ENCODE measurements around the gene PM20D1. TPM values are rescaled to one million over a fixed set of nuclear protein-coding genes. Genes with fewer than 3 reads are reported as not detected.
"Not testable (repeated sequence)": the region's sequence is repeated elsewhere in the genome, so short reads cannot be mapped to it uniquely, and the experiment has no call there.

PM20D1 gene, protein sequence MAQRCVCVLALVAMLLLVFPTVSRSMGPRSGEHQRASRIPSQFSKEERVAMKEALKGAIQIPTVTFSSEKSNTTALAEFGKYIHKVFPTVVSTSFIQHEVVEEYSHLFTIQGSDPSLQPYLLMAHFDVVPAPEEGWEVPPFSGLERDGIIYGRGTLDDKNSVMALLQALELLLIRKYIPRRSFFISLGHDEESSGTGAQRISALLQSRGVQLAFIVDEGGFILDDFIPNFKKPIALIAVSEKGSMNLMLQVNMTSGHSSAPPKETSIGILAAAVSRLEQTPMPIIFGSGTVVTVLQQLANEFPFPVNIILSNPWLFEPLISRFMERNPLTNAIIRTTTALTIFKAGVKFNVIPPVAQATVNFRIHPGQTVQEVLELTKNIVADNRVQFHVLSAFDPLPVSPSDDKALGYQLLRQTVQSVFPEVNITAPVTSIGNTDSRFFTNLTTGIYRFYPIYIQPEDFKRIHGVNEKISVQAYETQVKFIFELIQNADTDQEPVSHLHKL
- 0.29 TPM for total RNA-seq
- long read RNA-seq, partial matches to known transcripts: 0 of 13 reads
- long read RNA-seq, other reads (novel, unspliced or antisense): 13 of 13 reads

DNA sequence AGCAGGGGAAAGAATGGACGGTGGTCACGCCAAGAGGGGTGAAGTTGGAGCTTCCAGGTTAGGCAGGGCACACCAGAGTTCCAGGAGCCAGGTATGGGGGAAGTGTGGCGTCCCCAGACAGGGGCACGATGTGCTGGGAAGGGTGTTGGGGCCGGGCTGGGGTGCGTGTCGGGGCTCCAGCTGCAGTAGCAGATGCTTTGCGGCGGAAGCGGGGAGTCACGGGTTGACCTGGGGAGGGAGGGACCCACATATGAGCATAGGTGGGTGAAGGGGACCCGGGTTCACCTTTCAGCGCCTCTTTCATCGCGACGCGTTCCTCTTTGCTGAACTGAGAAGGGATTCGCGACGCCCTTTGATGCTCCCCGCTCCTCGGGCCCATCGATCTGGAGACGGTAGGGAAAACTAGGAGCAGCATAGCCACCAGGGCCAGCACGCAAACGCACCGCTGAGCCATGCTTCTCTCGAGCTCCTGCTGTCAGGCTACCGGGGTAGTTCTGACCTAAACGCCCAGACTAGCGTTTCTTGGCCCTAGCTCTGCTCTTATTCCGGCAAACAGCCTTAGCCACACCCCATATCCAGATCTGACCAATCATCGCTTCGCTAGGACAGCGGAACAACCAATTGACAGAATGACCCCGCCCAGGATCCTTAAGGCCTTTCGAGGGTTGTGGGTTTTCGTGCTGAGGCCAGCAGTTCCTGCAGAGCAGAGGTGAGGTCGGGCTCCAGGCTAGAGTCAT, at the start of gene PM20D1:
Gene PM20D1 (minus strand): TSS at position 514 of the 737 bp plus-strand sequence. CDS start 60 bp downstream, at position 454.
- no peak for DNase-seq (ENCODE audit: low spot score)

DNA sequence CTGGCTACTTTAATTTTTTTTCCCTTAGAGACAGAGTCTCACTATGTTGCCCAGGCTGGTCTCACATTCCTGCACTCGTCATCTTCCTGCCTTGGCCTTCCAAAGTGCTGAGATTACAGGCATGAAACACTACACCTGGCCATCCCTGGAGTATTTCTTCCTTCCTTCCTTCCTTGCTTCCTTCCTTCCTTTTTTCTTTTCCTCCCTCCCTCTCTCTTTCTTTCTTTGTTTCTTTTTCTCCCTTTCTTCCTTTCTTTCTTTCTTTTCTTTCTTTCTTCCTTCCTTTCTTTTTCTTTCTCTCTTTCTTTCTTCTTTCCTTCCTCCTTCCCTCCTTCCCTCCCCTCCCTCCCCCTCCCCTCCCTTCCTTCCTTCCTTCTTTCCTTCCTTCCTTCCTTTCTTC, 46.4 kb upstream of the PM20D1 start:
- DNase-seq (ENCODE audit: low spot score): no peak

DNA sequence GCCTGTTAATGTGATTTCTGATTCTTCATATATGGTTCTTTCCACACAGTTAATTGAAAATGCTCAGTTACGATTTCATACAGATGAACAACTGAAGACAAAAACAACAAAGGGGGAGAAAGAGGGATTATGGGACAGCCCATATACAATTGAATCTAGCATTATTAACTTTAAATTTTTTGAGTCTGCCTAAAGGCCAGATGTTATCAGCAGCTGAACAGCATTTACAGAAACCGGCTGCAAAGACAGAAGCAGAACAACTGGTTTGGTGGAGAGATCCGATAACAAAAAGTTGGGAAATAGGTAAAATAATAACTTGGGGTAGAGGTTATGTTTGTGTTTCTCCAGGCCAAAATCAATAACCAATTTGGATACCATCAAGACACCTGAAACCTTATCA, 44.2 kb upstream of the PM20D1 start:
- DNase-seq (ENCODE audit: low spot score): not testable (repeated sequence)

DNA sequence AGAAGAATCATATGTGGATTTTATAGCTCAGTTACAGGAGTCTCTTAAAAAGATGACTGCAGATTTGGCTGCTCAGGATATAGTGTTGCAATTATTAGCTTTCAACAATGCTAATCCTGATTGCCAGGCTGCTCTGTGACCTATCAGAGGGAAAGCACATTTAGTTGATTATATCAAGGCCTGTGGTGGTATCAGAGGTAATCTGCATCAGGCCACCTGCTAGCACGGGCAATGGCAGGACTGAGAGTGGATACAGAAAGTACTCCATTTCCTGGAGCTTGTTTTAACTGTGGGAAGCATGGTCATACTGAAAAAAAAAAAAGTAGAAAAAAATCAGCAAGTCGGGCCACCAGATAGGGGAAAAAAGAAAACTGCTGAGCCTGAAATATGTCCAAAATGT, 42.2 kb upstream of the PM20D1 start:
- DNase-seq (ENCODE audit: low spot score): not testable (repeated sequence)

DNA sequence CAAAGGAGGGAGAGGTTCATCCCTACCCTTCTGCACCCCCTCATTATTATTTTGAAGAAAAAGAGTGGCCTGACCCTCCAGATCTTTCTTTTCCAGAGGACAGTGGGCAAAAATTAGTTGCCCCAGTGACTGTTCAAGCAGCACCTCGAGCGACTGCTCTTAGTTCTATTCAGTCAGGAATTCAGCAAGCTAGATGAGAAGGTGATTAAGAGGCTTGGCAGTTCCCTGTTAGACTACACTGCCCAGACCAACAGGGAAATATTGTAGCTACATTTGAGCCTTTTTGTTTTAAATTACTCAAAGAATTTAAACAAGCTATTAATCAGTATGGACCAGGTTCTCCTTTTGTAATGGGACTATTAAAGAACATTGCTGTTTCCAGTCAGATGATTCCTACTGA, 41.5 kb upstream of the PM20D1 start:
- not testable (repeated sequence) for DNase-seq (ENCODE audit: low spot score)

DNA sequence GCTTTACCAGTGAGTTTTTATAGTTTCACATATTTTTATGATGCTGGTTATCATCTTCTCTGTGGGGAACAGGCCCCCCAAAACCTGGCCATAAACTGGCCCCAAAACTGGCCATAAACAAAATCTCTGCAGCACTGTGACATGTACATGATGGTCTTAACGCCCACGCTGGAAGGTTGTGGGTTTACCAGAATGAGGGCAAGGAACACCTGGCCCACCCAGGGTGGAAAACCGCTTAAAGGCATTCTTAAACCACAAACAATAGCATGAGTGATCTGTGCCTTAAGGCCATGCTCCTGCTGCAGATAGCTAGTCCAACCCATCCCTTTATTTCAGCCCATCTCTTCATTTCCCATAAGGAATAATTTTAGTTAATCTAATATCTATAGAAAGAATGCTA, 40.7 kb upstream of the PM20D1 start:
- not testable (repeated sequence) for DNase-seq (ENCODE audit: low spot score)

DNA sequence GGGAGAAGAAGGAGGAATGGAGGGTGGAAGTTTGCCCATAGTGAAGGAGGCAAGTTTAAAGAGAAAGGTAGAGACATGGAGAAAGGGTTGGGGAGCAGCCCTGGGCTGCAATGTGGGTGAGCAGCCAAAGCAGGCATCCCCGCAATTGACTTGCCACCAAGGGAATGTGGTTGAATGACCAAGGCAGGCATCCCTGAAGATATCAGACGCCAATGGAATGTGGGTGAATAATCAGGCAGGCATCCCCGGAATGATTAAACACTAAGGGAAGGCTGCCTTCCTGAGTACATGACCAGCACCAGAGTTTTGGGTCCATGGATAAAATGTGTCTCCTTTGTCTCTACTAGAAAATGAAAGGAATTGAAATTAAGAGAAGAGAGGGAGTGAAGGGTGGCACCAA, 39.8 kb upstream of the PM20D1 start:
- not testable (repeated sequence) for DNase-seq (ENCODE audit: low spot score)

DNA sequence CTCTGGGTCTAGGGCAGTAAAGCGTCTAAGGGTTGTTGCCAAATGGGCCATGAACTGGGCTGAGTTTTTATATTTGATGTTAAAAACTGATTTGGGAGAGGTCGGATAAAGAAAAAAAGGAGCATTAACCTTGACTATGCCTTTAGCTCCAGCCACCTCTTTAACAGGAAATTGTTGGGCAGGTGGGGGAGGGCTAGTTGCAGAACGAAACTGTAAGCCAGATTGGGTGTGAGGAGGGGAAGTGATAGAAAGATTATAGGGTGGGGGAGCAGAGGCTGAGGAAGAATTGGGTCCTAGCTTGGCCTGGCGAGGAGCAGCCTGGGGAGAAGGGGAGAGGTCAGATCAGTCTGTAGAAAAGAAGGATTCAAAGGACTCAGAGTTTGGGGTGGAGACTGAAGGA, 39.1 kb upstream of the PM20D1 start:
- not testable (repeated sequence) for DNase-seq (ENCODE audit: low spot score)

DNA sequence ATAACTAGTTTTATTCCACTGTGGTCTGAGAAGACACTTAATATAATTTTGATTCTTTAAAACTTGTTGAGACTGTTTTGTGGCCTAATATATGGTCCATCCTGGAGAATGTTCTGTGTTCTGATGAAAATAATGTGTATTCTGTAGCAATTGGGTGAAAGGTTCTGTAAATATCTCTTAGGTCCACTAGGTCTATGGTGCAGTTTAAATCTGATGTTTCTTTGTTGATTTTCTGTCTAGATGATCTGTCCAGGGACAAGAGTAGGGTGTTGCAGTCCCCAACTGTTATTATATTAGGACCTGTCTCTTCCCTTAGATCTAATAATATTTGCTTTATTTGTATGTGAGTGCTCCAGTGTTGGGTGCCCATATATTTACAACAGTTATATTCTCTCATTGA, 33.9 kb upstream of the PM20D1 start:
- no peak for DNase-seq (ENCODE audit: low spot score)

DNA sequence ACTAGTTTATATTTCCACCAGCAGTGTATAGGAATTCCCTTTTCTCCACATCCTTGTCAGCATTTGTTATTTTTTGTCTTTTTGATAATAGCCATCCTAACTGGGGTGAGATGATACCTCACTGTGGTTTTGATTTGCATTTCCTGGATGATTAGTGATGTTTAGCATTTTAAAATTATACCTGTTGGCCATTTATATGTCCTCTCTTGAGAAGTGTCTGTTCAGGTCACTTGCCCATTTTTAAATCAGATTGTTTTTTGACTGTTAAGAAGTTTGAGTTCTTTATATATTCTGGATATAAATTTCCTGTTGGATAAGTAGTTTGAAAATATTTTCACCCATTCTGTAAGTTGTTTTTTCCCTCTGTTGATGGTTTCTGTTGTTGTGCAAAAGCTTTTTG, 31.0 kb upstream of the PM20D1 start:
- no peak for DNase-seq (ENCODE audit: low spot score)

DNA sequence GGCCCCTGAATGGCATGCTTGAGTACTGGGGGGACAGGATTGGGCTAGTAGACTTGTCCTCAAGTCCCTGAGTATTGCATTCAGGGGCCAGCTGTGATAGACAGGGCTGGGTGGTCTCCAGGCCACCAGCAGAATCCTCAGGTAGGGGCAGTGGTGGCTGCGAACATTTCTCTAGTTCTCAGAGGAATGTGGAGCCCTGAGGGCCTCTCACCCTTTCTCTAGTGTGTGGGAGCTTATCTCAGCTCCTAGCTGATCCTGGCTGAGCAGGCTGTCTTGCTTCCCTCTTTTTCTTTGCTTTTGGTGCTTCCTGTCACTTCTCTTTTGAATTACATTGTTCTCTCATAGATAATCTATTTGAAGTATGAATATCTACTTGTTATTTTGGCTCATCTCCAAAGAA, 30.0 kb upstream of the PM20D1 start:
- no peak for DNase-seq (ENCODE audit: low spot score)

DNA sequence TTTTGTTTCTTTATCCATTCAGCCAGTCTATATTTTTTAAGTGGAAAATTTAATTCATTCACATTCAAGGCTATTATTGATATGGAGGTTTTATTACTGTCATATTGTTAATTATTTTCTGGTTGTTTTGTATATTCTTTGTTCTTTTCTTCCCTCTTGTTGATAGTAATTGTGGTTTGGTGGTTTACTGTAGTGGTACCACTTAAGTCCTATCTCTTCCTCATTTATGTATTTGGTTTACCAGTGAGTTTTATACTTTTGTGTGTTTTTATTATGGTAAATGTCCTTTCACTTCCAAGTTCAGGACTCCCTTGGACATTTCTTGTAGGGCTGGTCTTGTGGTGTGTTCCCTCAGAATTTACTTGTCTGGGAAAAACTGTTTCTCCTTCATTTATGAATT, 28.1 kb upstream of the PM20D1 start:
- no peak for DNase-seq (ENCODE audit: low spot score)

DNA sequence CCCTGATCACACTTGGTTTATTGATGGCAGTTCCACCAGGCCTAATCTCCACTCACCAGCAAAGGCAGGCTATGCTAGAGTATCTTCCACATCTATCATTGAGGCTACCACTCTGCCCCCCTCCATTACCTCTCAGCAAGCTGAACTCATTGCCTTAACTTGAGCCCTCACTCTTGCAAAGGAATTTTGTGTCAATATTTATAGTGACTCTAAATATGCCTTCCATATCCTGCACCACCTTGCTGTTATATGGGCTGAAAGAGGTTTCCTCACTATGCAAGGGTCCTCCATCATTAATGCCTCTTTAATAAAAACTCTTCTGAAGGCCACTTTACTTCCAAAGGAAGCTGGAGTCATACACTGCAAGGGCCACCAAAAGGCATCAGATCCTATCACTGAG, 23.2 kb upstream of the PM20D1 start:
- DNase-seq (ENCODE audit: low spot score): not testable (repeated sequence)

DNA sequence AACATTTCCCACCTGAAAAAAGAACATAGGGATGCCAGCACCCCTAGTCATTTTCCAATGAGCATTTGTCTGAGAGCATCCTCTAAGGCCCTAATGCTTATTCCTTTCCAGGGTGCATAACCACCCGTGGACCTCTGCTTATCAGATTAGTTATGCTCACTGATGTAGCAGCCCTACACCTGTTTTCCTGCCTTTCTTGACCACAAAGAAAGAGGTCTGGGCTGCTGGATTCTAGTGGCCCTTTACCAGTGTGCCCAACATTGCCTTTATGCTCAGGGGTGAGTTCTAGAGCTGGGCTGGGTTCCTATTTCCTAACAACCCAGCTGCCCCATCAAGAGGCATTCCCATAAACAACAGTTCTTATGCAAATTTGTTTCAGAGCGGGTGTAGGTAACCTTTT, 20.3 kb upstream of the PM20D1 start:
- DNase-seq (ENCODE audit: low spot score): no peak

DNA sequence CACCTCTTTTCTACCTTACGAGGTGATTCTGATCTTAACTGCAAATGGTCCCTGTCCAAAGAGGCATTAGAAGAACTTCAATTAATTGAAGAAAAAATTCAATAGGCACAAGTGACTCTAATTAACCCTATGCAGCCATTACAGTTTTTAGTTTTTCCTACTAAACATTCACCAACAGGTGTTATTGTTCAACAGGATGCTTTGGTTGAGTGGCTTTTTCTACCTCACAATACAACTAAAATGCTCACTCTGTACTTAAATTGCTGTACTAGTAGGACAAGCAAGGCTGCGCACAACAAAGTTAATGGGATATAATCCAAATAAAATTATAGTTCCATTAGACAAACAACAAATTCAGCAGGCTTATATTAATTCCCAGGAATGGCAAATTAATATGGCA, 11.6 kb upstream of the PM20D1 start:
- no peak for DNase-seq (ENCODE audit: low spot score)

DNA sequence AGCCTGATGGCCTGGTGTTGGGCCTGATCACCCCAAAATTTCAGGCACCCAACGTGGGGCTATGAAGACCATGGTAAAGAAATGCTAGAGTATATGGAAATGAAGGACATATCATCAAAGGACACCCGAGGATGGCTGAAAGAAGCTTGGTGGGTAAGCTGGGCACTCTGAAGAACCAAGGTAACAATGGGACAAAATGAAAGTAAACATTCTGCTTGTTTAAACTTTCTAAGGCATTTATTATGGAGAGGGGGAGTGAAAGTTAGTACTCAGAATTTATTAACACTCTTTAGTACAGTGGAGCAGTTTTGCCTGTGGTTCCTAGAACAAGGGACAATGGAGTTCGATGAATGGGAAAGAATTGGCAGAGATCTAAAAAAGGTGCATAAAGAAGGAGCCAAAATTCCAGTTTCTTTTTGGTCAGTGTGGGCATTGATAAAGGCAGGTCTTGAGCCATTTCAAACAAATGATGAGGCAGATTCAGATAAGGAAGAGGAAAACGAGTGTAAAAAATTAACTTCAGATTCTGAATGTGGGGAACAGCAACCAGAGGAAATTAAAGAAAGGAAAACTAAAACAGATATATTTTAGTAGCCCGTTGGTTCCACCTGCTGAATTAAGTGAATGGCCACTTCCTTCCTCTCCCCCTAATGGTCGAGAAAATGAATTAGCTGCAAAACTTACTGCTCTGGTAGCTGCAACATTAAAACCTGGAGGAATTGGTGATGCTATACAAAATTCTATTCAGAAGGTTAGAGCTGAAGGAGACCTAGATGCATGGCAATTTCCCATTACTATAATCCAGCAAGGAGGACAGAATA, 8.4 kb upstream of the PM20D1 start:
- no peak for DNase-seq (ENCODE audit: low spot score)

DNA sequence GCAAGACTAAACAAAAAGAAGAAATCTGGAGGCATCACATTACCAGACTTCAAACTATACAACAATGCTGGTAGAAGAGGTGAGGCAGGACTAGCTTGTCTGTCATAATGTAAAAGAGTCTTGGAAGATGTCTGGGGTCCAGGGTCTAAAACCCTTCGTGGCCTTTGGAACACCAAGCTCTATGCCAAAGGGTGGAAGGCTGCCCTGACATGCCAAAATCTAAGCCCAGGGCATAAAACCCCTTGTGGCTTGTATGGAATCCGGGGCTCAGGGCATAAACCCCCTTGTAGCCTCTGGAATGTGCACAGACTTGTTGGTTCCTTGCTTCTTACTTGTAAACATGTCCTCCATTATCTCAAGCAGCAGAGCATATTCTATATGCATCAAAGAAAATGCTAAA, 7.6 kb upstream of the PM20D1 start:
- DNase-seq (ENCODE audit: low spot score): not testable (repeated sequence)

DNA sequence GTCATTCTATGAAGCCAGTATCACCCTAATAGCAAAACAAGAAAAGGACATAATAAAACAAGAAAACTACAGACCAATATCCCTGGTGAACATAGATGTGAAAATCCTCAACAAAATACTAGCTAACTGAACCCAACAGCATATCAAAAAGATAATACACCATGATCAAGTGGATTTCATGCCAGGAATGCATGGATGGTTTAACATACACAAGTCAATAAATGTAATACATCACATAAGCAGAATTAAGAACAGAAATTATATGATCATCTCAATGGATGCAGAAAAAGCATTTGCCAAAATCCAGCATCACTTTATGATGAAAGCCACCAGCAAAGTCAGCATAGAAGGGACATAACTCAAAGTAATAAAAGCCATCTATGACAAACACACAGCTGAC, 6.5 kb upstream of the PM20D1 start:
- no peak for DNase-seq (ENCODE audit: low spot score)

DNA sequence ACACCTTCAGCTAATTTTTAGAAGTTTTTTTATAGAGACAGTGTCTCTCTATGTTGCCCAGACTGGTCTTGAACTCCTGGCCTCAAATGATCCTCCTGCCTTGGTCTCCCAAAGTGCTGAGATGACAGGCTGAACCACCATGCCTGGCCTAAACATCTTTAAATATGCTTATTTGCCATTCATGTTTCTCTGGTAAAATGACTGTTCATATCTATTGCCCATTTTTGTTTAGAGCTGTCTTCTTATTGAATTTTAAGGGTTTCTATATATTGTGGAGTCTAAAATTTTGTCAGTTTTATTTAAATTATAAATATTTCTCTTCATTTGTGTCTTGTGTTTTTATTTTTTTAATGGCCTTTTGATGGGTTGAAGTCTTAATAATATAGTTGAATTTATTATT, 3.0 kb upstream of the PM20D1 start:
- DNase-seq (ENCODE audit: low spot score): no peak

DNA sequence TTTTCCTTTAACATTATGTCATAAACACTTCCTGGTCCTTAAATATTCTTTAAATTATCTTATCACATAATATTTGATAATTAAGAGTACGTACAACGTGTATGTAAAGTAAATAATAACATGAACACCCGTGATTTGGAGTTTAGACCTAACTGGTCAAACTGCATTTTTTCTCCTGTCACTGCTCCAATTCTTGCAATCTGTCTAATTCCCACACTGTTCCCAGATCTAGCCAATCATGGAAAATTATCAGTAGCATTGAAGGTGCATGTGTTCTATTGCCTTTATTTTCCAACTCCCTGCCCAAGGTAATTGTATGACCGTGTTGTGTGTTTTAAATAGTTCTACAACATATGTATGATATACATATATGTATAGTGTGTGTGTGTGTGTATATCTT, 2.1 kb upstream of the PM20D1 start:
- no peak for DNase-seq (ENCODE audit: low spot score)
